Endothelial cell of umbilical vein (primary cell): ENCODE results near the gene TMEM178B. TPM values are rescaled to one million over a fixed set of nuclear protein-coding genes. Genes with fewer than 3 reads are reported as not detected.

Source experiments
- BruUV-seq: library from RNA; stranded (reverse); fragments of 400-500 nt; replicated peaks from 2 replicates; lab custom pipeline; 2021; lab: Mats Ljungman, UMichigan
- CTCF ChIA-PET: fragments of 300-600, 350-600 bp; sonication (Branson Sonifier 250); formaldehyde crosslinking; loops from one replicate; lab custom pipeline; 2021; ENCODE audit warnings: antibody characterized with exemption, inconsistent platforms; lab: Charles Lee
- POLR2A ChIA-PET: fragments of 300-600, 350-600 bp; sonication (Branson Sonifier 250); formaldehyde crosslinking; loops from one replicate; lab custom pipeline; 2021; ENCODE audit warnings: antibody characterized with exemption, inconsistent platforms; lab: Charles Lee
- DNase-seq: peaks from one replicate; pipeline ENCODE4 v3.0.0-alpha.2; 2011; ENCODE audit warnings: low read depth, low spot score
- FAIRE-seq: peaks from 2 replicates; lab custom pipeline; 2011; peaks lifted over from hg19 to GRCh38; lab: Jason Lieb, UNC
- H2AFZ ChIP-seq: 2 replicates; pipeline ENCODE4 v1.6.0; 2012; ENCODE audit warnings: low read depth, low read length, control low read depth, inconsistent platforms
- H3K27ac ChIP-seq: 2 replicates; pipeline ENCODE4 v1.5.1; 2011; ENCODE audit warnings: low read depth, mild to moderate bottlenecking, control low read depth, low read length, moderate library complexity; ENCODE audit not compliant: insufficient read depth
- H3K27me3 ChIP-seq, 2 experiments: 2 replicates each; pipeline versions ENCODE4 v1.6.0 to v1.6.1; 2011; ENCODE audit warnings: low read length in 2 of 2, mixed read lengths in 1 of 2; ENCODE audit not compliant: control insufficient read depth in 2 of 2, insufficient read depth in 2 of 2
- H3K36me3 ChIP-seq, 2 experiments: 2 replicates in 1 of 2; 3 replicates in 1 of 2; pipeline ENCODE4 v1.5.1; 2011; ENCODE audit warnings: low read length in 2 of 2, mild to moderate bottlenecking in 1 of 2, moderate library complexity in 1 of 2; ENCODE audit not compliant: control insufficient read depth in 2 of 2, insufficient read depth in 2 of 2; ENCODE audit errors: extremely low read depth in 1 of 2
- H3K4me1 ChIP-seq: 3 replicates; pipeline ENCODE4 v1.5.1; 2011; ENCODE audit warnings: mild to moderate bottlenecking, low read length; ENCODE audit not compliant: control insufficient read depth, insufficient read depth; ENCODE audit errors: extremely low read depth
- H3K4me2 ChIP-seq: 2 replicates; pipeline ENCODE4 v1.6.1; 2011; ENCODE audit warnings: low read length, control low read depth, mixed read lengths; ENCODE audit not compliant: insufficient read depth
- H3K4me3 ChIP-seq, 3 experiments: fragments of 200-600 bp in 1 of 3; sonication (generic), shearing (Covaris generic) in 1 of 3; replicated peaks in 1 of 3; 2 replicates each; pipeline ENCODE4 v1.5.1; 2011 to 2016; ENCODE audit warnings: control low read depth in 3 of 3, low read length in 3 of 3, mild to moderate bottlenecking in 2 of 3, inconsistent platforms in 1 of 3, low read depth in 1 of 3, moderate library complexity in 1 of 3; ENCODE audit not compliant: insufficient read depth in 1 of 3
- H3K79me2 ChIP-seq: 2 replicates; pipeline ENCODE4 v1.6.0; 2012; ENCODE audit warnings: low read length, inconsistent platforms; ENCODE audit not compliant: control insufficient read depth, insufficient read depth
- H3K9ac ChIP-seq: replicated peaks from 2 replicates; pipeline ENCODE3; 2011; ENCODE audit warnings: low read length, control low read depth; ENCODE audit not compliant: insufficient read depth; ENCODE audit errors: extremely low read depth
- H3K9me1 ChIP-seq: replicated peaks from 3 replicates; pipeline ENCODE4 v1.6.0; 2011; ENCODE audit warnings: mild to moderate bottlenecking, low read length; ENCODE audit not compliant: control insufficient read depth, insufficient read depth; ENCODE audit errors: extremely low read depth
- H3K9me3 ChIP-seq: replicated peaks from 2 replicates; pipeline ENCODE4 v1.5.1; 2012; ENCODE audit warnings: low read length, inconsistent platforms; ENCODE audit not compliant: control insufficient read depth, insufficient read depth
- H4K20me1 ChIP-seq: replicated peaks from 2 replicates; pipeline ENCODE3; 2011; ENCODE audit warnings: mild to moderate bottlenecking, low read length; ENCODE audit not compliant: control insufficient read depth, insufficient read depth; ENCODE audit errors: extremely low read depth
- EZH2 ChIP-seq: IDR thresholded peaks from 2 replicates; pipeline ENCODE4 v1.6.1; 2012; ENCODE audit warnings: borderline replicate concordance, low read depth, mild to moderate bottlenecking, moderate library complexity, low read length, inconsistent platforms; ENCODE audit not compliant: severe bottlenecking
- FOS ChIP-seq: IDR thresholded peaks from 2 replicates; pipeline ENCODE4 v1.6.1; 2011; ENCODE audit warnings: mild to moderate bottlenecking, low read length, moderate library complexity, borderline replicate concordance; ENCODE audit not compliant: insufficient read depth
- GATA2 ChIP-seq: IDR thresholded peaks from 2 replicates; pipeline ENCODE4 v1.7.0; 2011; ENCODE audit warnings: low read depth, mild to moderate bottlenecking, moderate library complexity, mixed read lengths, low read length; ENCODE audit not compliant: insufficient read length, insufficient read depth
- JUN ChIP-seq: IDR thresholded peaks from 2 replicates; pipeline ENCODE4 v1.6.1; 2011; ENCODE audit warnings: borderline replicate concordance, low read depth; ENCODE audit not compliant: insufficient read length, insufficient read depth
- MYC ChIP-seq: IDR thresholded peaks from one replicate; pipeline ENCODE4 v1.6.1; 2011; ENCODE audit warnings: mild to moderate bottlenecking, low read depth, low read length
- POLR2A ChIP-seq: IDR thresholded peaks from 2 replicates; pipeline ENCODE4 v1.6.1; 2012; ENCODE audit warnings: low read depth, mild to moderate bottlenecking, control low read depth, low read length
- POLR2AphosphoS5 ChIP-seq: IDR thresholded peaks from 2 replicates; pipeline ENCODE4 v1.6.1; 2012; ENCODE audit warnings: low read depth, mild to moderate bottlenecking, control low read depth, low read length, moderate library complexity; ENCODE audit not compliant: insufficient read depth
- dilution Hi-C: fragments of 300-500 bp; cut with MboI; formaldehyde crosslinking; loops from one replicate; pipeline ENCODE4 v1.15.0; 2019; ENCODE audit warnings: low sequenced_read_pairs; ENCODE audit not compliant: extremely low pct_ligation_motif_present
- intact Hi-C: fragments of 100-400 bp; cut with micrococcal nuclease; formaldehyde crosslinking; loops from one replicate; pipeline ENCODE4 v1.10.0; 2022
- polyA plus RNA-seq, 4 experiments: library from polyadenylated mRNA; depleted of rRNA in 3 of 4; stranded (reverse) in 3 of 4; unstranded in 1 of 4; fragments of >200 nt; gene quantifications; 2 replicates each; pipeline versions ENCODE4 v1.2.1 to v1.2.3, GENCODE V29; 2011 to 2012; ENCODE audit warnings: missing spikeins in 1 of 4
- total RNA-seq: library from RNA; stranded (reverse); gene quantifications from 2 replicates; pipeline ENCODE4 v1.2.3, GENCODE V29; 2021
- TF ChIP-seq, protein P1 (sequence below), 2 donors: IDR thresholded peaks; 1 replicate in 1 of 2; 2 replicates in 1 of 2; pipeline ENCODE4 v1.5.1; 2011; ENCODE audit warnings: low read length in 2 of 2, mild to moderate bottlenecking in 2 of 2, moderate library complexity in 2 of 2, control low read depth in 1 of 2, inconsistent platforms in 1 of 2, low read depth in 1 of 2; ENCODE audit not compliant: insufficient read depth in 1 of 2; ENCODE audit errors: extremely low read depth in 1 of 2
- TF ChIP-seq, protein P2 (sequence below): IDR thresholded peaks from 2 replicates; pipeline ENCODE4 v1.6.1; 2011; ENCODE audit not compliant: insufficient read depth, insufficient read length

The TMEM178B gene
- total and polyA plus RNA-seq, 2 donors (not counting 3 experiments of a cell fraction or from before 2014, with no cell fraction given), result not detected

DNA sequence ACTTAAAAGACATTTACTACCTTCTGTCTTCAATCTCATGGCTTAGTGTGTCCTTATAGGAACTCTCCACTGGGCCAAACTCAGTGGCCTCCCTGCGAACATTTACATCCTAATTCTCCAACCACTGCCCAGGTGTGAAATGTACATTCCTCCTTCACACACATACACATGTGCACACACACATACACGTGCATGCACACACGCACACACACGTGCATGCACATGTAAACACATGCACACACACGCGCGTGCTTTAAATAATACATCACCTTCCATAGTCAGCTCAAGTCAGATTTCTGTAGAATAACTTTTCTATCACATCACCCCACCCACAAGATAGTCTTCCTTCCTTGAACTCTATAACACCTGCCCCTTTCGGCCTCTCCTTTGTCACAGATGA lies 216.5 kb downstream of the TMEM178B start:
- TF ChIP-seq EZH2, result no peak
- no peak for TF ChIP-seq FOS
- no peak for TF ChIP-seq POLR2A
- no peak for TF ChIP-seq GATA2
- no peak for TF ChIP-seq JUN
- TF ChIP-seq, protein P1, sequence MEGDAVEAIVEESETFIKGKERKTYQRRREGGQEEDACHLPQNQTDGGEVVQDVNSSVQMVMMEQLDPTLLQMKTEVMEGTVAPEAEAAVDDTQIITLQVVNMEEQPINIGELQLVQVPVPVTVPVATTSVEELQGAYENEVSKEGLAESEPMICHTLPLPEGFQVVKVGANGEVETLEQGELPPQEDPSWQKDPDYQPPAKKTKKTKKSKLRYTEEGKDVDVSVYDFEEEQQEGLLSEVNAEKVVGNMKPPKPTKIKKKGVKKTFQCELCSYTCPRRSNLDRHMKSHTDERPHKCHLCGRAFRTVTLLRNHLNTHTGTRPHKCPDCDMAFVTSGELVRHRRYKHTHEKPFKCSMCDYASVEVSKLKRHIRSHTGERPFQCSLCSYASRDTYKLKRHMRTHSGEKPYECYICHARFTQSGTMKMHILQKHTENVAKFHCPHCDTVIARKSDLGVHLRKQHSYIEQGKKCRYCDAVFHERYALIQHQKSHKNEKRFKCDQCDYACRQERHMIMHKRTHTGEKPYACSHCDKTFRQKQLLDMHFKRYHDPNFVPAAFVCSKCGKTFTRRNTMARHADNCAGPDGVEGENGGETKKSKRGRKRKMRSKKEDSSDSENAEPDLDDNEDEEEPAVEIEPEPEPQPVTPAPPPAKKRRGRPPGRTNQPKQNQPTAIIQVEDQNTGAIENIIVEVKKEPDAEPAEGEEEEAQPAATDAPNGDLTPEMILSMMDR (IDR thresholded peaks at IDR 0.05; ENCODE audit: extremely low read depth in 1 of 2, insufficient read depth in 1 of 2, low read depth in 1 of 2, low read length in 2 of 2), result no peak
- TF ChIP-seq, protein P2, sequence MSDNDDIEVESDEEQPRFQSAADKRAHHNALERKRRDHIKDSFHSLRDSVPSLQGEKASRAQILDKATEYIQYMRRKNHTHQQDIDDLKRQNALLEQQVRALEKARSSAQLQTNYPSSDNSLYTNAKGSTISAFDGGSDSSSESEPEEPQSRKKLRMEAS, result no peak
- TF ChIP-seq MYC, result no peak
- TF ChIP-seq POLR2AphosphoS5, result no peak
- H3K9me1 ChIP-seq, result no peaks in the 10 kb centered on the region
- H3K36me3 ChIP-seq, result no peaks in the 10 kb centered on the region
- no peaks in the 10 kb centered on the region for H3K4me1 ChIP-seq
- no peak overlapping the region for H3K4me3 ChIP-seq
- no TSS peak for BruUV-seq
- H3K9me3 ChIP-seq, result no peaks in the 10 kb centered on the region
- FAIRE-seq, result no peak
- POLR2A ChIA-PET, result no interaction called here
- no peak overlapping the region for H3K9ac ChIP-seq
- dilution Hi-C loops (no loop called here), intact Hi-C loops (no loop called here)
- DNase-seq, result no peak
- no peaks in the 10 kb centered on the region for H4K20me1 ChIP-seq
- CTCF ChIA-PET, result no interaction called here
- no peaks in the 10 kb centered on the region for H3K27me3 ChIP-seq
- H3K27ac ChIP-seq, result no peak overlapping the region
- H2AFZ ChIP-seq, result no peak overlapping the region
- H3K79me2 ChIP-seq, result no peaks in the 10 kb centered on the region
- H3K4me2 ChIP-seq, result no peak overlapping the region
